ENCODE measurements around the gene APC2. TPM values are rescaled to one million over a fixed set of nuclear protein-coding genes. Genes with fewer than 3 reads are reported as not detected.
"Not testable (repeated sequence)": the region's sequence is repeated elsewhere in the genome, so short reads cannot be mapped to it uniquely, and the experiment has no call there.

Gene APC2
- total and polyA plus RNA-seq, 2 donors (not counting 1 experiment from before 2014, with no cell fraction given), result 0.12 to 0.16 TPM

GRCh38 chr19:1418951-1419738 is 30.8 kb upstream of the APC2 start:
- H3K9me3 Mint-ChIP-seq (ENCODE audit: insufficient read depth), result no peaks in the 10 kb centered on the region
- H3K4me1 Mint-ChIP-seq, result peaks cover 14% of the 10 kb centered on the region
- no peak for ATAC-seq (ENCODE audit: low read depth)
- Histone ChIP-seq H3K27ac (ENCODE audit: low read length in 2 of 2) (no peak overlapping the region), H3K36me3 (replicated peaks in 1 of 2; ENCODE audit: control extremely low read depth in 1 of 2, control insufficient read depth in 1 of 2, extremely low read depth in 1 of 2, insufficient read depth in 2 of 2, low read length in 1 of 2) (peaks cover 0 to 63% of the 10 kb centered on the region in 2 experiments), H3K9me3 (ENCODE audit: control extremely low read depth in 1 of 3, control insufficient read depth in 2 of 3, insufficient read depth in 1 of 3, low read length in 2 of 3) (no peaks in the 10 kb centered on the region), H3K4me2 (replicated peaks; ENCODE audit: low read depth, low read length, poor library complexity, severe bottlenecking) (no peak overlapping the region), H3K27me3 (replicated peaks in 1 of 4; ENCODE audit: control extremely low read depth in 1 of 4, control insufficient read depth in 3 of 4, insufficient read depth in 4 of 4, low read length in 3 of 4) (no peaks in the 10 kb centered on the region), H3K4me3 (ENCODE audit: control extremely low read depth in 1 of 5, extremely low read depth in 1 of 5, insufficient read depth in 1 of 5, low read depth in 2 of 5, low read length in 4 of 5) (no peak overlapping the region), H3K4me1 (ENCODE audit: control insufficient read depth in 2 of 2, insufficient read depth in 2 of 2, low read length in 2 of 2) (peaks cover 0 to 17% of the 10 kb centered on the region in 2 donors), H3K79me2 (ENCODE audit: control insufficient read depth, insufficient read depth, low read length) (peaks cover 91% of the 10 kb centered on the region), H4K20me1 (ENCODE audit: control insufficient read depth, insufficient read depth, low read length, poor library complexity, severe bottlenecking) (peaks cover 94% of the 10 kb centered on the region), H3K9ac (ENCODE audit: low read length) (no peak overlapping the region), H2AFZ (ENCODE audit: insufficient read depth, low read depth, low read length, poor library complexity, severe bottlenecking) (no peak overlapping the region)
- ChIA-PET POLR2A (no interaction called here), CTCF (no interaction called here)
- 97% methylated on average over 20 of the region's 21 CpGs for WGBS (ENCODE audit: insufficient coverage)
- intact Hi-C loops (cut with micrococcal nuclease), result no loop called here
- no peak overlapping the region for H3K27ac Mint-ChIP-seq
- TF ChIP-seq CTCF (IDR thresholded peaks at IDR 0.05), result no peak
- no peak for TF ChIP-seq EZH2 (IDR thresholded peaks at IDR 0.05; ENCODE audit: borderline replicate concordance, insufficient read depth, low read depth, low read length, poor library complexity, severe bottlenecking)
- H3K4me3 Mint-ChIP-seq, result no peak overlapping the region
- no peaks in the 10 kb centered on the region for H3K27me3 Mint-ChIP-seq
- DNase-seq, result no peak

GRCh38 chr19:1420085-1420484 is 29.8 kb upstream of the APC2 start:
- ATAC-seq (ENCODE audit: low read depth); H3K9me3 ChIP-seq (ENCODE audit: control extremely low read depth in 1 of 3, control insufficient read depth in 2 of 3, insufficient read depth in 1 of 3, low read length in 2 of 3); H3K4me3 Mint-ChIP-seq; CTCF ChIA-PET; H3K27me3 Mint-ChIP-seq; H3K9me3 Mint-ChIP-seq (ENCODE audit: insufficient read depth); H3K4me3 ChIP-seq (ENCODE audit: control extremely low read depth in 1 of 5, extremely low read depth in 1 of 5, insufficient read depth in 1 of 5, low read depth in 2 of 5, low read length in 4 of 5); H2AFZ ChIP-seq (ENCODE audit: insufficient read depth, low read depth, low read length, poor library complexity, severe bottlenecking); H3K4me1 Mint-ChIP-seq; DNase-seq; H3K27me3 ChIP-seq (replicated peaks in 1 of 4; ENCODE audit: control extremely low read depth in 1 of 4, control insufficient read depth in 3 of 4, insufficient read depth in 4 of 4, low read length in 3 of 4); intact Hi-C loops (cut with micrococcal nuclease); H3K4me2 ChIP-seq (replicated peaks; ENCODE audit: low read depth, low read length, poor library complexity, severe bottlenecking); H3K27ac ChIP-seq (ENCODE audit: low read length in 2 of 2); H3K9ac ChIP-seq (ENCODE audit: low read length); H3K27ac Mint-ChIP-seq: not testable (repeated sequence)
- WGBS (ENCODE audit: insufficient coverage), result no CpG with 5 or more reads among the region's 43 CpGs
- peaks cover 0 to 12% of the 10 kb centered on the region in 2 donors for H3K4me1 ChIP-seq (ENCODE audit: control insufficient read depth in 2 of 2, insufficient read depth in 2 of 2, low read length in 2 of 2)
- peaks cover 0 to 70% of the 10 kb centered on the region in 2 experiments for H3K36me3 ChIP-seq (replicated peaks in 1 of 2; ENCODE audit: control extremely low read depth in 1 of 2, control insufficient read depth in 1 of 2, extremely low read depth in 1 of 2, insufficient read depth in 2 of 2, low read length in 1 of 2)
- POLR2A ChIA-PET, result interaction anchor here (0.6 kb wide), 1 partner anchor 99 kb away, joined by 7 read pairs; no protein-coding TSS in a partner anchor
- H4K20me1 ChIP-seq (ENCODE audit: control insufficient read depth, insufficient read depth, low read length, poor library complexity, severe bottlenecking), result peaks cover 94% of the 10 kb centered on the region
- H3K79me2 ChIP-seq (ENCODE audit: control insufficient read depth, insufficient read depth, low read length), result peaks cover 90% of the 10 kb centered on the region
